ENCODE measurements around the gene SPANXA1. TPM values are rescaled to one million over a fixed set of nuclear protein-coding genes. Genes with fewer than 3 reads are reported as not detected.

The SPANXA1 gene
- not detected in 2 replicates for total RNA-seq

DNA sequence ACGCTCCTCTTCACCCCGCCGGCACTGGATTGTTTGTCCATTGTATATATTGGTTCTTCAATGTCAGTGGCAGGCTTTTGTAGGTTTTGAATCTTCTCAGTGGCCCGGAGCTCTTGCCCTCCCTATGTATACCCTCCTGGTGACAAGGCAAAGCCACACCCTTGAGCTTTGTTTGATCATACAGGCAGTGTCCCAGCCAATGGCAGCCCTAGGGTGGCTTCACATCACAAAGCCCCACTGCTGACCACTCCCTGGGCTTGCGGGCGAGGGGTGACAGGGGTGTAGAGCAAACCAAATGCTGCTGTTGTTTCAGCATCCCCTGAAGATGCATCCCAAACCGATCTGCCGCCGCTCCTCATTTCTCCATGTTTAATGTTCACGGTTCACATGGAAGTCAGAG is at the start of gene SPANXA1:
Gene SPANXA1, minus strand, starts transcription at position 101 of the 400 bp plus-strand sequence. Its CDS starts 60 bp downstream, at position 41.

DNA sequence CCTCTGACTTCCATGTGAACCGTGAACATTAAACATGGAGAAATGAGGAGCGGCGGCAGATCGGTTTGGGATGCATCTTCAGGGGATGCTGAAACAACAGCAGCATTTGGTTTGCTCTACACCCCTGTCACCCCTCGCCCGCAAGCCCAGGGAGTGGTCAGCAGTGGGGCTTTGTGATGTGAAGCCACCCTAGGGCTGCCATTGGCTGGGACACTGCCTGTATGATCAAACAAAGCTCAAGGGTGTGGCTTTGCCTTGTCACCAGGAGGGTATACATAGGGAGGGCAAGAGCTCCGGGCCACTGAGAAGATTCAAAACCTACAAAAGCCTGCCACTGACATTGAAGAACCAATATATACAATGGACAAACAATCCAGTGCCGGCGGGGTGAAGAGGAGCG is 4.9 kb upstream of the SPANXA1 start, which contains the start of gene SPANXA2:
Gene SPANXA2, plus strand, starts transcription at position 301 of the 400 bp plus-strand sequence. Its CDS starts 60 bp downstream, at position 361.

Other genes starting within 250 kb of the SPANXA1 start
- not detected in 2 replicates for gene SPANXA2, start 5.0 kb upstream of the SPANXA1 start, total RNA-seq
- gene SPANXD, start 114.0 kb upstream of the SPANXA1 start, total RNA-seq = not detected in 2 replicates